ENCODE results near the gene PTCD3.

DNA sequence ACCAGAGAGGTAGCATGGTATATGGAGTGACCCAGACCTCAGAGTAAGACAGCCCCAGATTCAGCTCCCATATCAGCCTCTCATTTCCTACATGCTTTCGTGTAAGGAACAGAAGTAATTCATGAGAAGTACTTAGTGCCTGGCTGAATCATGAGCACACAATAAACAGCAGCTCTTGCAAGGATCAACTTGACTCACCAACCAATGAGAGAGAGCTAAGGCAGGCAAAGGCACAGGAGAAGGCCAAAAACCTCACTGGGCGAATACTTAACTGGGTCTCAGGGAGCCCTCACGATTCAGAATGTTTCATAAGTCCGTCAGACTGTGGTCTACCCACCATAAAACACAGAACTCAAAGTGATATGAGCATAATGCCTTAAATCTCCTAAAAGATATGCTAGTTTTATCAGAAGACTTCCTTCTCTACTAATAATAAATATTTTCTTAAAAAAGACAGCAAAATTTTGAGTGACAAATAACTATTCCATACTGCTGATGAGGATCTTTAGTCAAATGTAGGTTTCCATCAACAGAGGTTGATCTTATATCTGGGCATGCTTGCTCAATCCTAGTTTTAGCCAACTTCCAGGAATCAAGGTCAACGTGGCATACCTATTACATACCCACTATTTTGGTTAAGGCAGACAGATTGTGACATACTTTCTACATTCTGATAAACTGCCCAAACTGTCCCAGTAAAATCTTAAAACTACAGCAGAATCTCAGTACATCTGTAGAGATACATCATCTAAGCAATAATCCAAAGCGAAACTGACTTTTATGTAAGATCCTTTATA is 54.3 kb downstream of the PTCD3 start:
- no peak for TF ChIP-seq POLR2A (IDR thresholded peaks at IDR 0.05)
- TF ChIP-seq, protein P1, sequence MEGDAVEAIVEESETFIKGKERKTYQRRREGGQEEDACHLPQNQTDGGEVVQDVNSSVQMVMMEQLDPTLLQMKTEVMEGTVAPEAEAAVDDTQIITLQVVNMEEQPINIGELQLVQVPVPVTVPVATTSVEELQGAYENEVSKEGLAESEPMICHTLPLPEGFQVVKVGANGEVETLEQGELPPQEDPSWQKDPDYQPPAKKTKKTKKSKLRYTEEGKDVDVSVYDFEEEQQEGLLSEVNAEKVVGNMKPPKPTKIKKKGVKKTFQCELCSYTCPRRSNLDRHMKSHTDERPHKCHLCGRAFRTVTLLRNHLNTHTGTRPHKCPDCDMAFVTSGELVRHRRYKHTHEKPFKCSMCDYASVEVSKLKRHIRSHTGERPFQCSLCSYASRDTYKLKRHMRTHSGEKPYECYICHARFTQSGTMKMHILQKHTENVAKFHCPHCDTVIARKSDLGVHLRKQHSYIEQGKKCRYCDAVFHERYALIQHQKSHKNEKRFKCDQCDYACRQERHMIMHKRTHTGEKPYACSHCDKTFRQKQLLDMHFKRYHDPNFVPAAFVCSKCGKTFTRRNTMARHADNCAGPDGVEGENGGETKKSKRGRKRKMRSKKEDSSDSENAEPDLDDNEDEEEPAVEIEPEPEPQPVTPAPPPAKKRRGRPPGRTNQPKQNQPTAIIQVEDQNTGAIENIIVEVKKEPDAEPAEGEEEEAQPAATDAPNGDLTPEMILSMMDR (IDR thresholded peaks at IDR 0.05), result no peak

Data from breast epithelium (tissue), 3 donors.